ENCODE measurements around the gene FUBP3.

The FUBP3 gene

GRCh38 chr9:130554606-130555005 is 24.8 kb upstream of the FUBP3 start:
- Histone ChIP-seq H3K4me3 (ENCODE audit: low read length) (no peak overlapping the region), H3F3A (ENCODE audit: control insufficient read depth, insufficient read depth) (no peaks in the 10 kb centered on the region), H3K27me3 (ENCODE audit: control insufficient read depth, low read length) (no peaks in the 10 kb centered on the region), H3K9me3 (ENCODE audit: control insufficient read depth, insufficient read depth, low read length) (peaks cover 2% of the 10 kb centered on the region; the same call in 1 of the 2 replicates), H3K4me1 (ENCODE audit: control insufficient read depth, low read length) (no peaks in the 10 kb centered on the region), H3K79me2 (ENCODE audit: control insufficient read depth, low read length) (no peaks in the 10 kb centered on the region), H4K20me1 (ENCODE audit: control insufficient read depth, insufficient read depth, low read depth, low read length) (no peaks in the 10 kb centered on the region), H3K4me2 (ENCODE audit: low read length) (no peak overlapping the region), H3K36me3 (ENCODE audit: control insufficient read depth, low read length) (no peaks in the 10 kb centered on the region), H3K27ac (ENCODE audit: low read depth, low read length) (no peak overlapping the region), H3K9me2 (replicated peaks; ENCODE audit: control insufficient read depth, low read length) (no peaks in the 10 kb centered on the region)
- TF ChIP-seq CTCF (IDR thresholded peaks at IDR 0.05; ENCODE audit: low read depth, low read length, poor library complexity, severe bottlenecking) (no peak), EZH2phosphoT487 (IDR thresholded peaks at IDR 0.05; ENCODE audit: borderline replicate concordance, low read length) (no peak)

DNA sequence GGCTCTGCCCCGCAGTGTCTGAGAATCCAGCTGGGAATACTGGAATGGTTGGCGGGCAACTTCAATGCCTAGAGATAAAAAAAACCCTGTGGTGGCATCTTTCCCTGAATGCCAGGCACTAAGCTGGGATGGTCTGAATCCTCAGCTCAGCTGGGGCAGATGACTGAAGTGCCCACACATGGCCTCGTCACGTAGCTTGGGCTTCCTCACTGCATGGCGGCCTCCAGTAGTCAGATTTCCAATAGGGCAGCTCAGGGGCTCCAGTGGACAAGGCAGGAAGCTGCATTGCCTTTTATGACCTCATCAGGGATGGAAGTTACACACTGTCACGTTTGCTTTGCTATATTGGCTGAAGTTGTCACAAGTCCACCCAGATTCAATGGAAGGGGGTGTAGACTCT is 24.3 kb upstream of the FUBP3 start:
- H3K9me3 ChIP-seq (ENCODE audit: control insufficient read depth, insufficient read depth, low read length) = no peaks in the 10 kb centered on the region
- TF ChIP-seq CTCF (IDR thresholded peaks at IDR 0.05; ENCODE audit: low read depth, low read length, poor library complexity, severe bottlenecking) (no peak), EZH2phosphoT487 (IDR thresholded peaks at IDR 0.05; ENCODE audit: borderline replicate concordance, low read length) (no peak)
- H3K27me3 ChIP-seq (ENCODE audit: control insufficient read depth, low read length) = no peaks in the 10 kb centered on the region
- no peak overlapping the region for H3K27ac ChIP-seq (ENCODE audit: low read depth, low read length)
- no peaks in the 10 kb centered on the region for H3K79me2 ChIP-seq (ENCODE audit: control insufficient read depth, low read length)
- H4K20me1 ChIP-seq (ENCODE audit: control insufficient read depth, insufficient read depth, low read depth, low read length) = no peaks in the 10 kb centered on the region
- no peaks in the 10 kb centered on the region for H3K4me1 ChIP-seq (ENCODE audit: control insufficient read depth, low read length)
- no peak overlapping the region for H3K4me3 ChIP-seq (ENCODE audit: low read length)
- H3K4me2 ChIP-seq (ENCODE audit: low read length) = no peak overlapping the region
- H3K36me3 ChIP-seq (ENCODE audit: control insufficient read depth, low read length) = no peaks in the 10 kb centered on the region
- H3F3A ChIP-seq (ENCODE audit: control insufficient read depth, insufficient read depth) = no peaks in the 10 kb centered on the region
- H3K9me2 ChIP-seq (replicated peaks; ENCODE audit: control insufficient read depth, low read length) = no peaks in the 10 kb centered on the region

DNA sequence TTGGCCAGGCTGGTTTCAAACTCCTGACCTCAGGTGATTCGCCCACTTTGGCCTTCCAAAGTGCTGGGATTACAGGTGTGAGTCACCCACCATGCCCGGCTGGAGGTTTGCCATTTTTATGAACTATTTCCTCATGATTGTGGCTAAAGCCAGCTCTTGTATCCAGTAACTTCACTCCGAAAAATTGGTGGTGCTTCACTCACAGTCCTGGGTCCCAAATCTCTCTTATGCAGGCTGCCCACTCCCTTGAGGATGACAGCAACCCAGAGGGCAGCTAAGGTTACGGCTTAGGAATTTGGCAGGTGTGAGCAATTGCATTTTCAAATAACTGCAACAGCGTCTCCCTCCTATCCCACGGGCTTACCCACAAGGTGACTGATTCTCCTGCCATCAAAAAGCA is 23.4 kb upstream of the FUBP3 start:
- no peaks in the 10 kb centered on the region for H3K79me2 ChIP-seq (ENCODE audit: control insufficient read depth, low read length)
- H3K4me3 ChIP-seq (ENCODE audit: low read length) = no peak overlapping the region
- H3K9me2 ChIP-seq (replicated peaks; ENCODE audit: control insufficient read depth, low read length) = no peaks in the 10 kb centered on the region
- TF ChIP-seq CTCF (IDR thresholded peaks at IDR 0.05; ENCODE audit: low read depth, low read length, poor library complexity, severe bottlenecking) (no peak), EZH2phosphoT487 (IDR thresholded peaks at IDR 0.05; ENCODE audit: borderline replicate concordance, low read length) (no peak)
- no peaks in the 10 kb centered on the region for H3F3A ChIP-seq (ENCODE audit: control insufficient read depth, insufficient read depth)
- H3K36me3 ChIP-seq (ENCODE audit: control insufficient read depth, low read length) = no peaks in the 10 kb centered on the region
- no peaks in the 10 kb centered on the region for H3K9me3 ChIP-seq (ENCODE audit: control insufficient read depth, insufficient read depth, low read length)
- H3K27me3 ChIP-seq (ENCODE audit: control insufficient read depth, low read length) = no peaks in the 10 kb centered on the region
- no peaks in the 10 kb centered on the region for H3K4me1 ChIP-seq (ENCODE audit: control insufficient read depth, low read length)
- no peaks in the 10 kb centered on the region for H4K20me1 ChIP-seq (ENCODE audit: control insufficient read depth, insufficient read depth, low read depth, low read length)
- no peak overlapping the region for H3K4me2 ChIP-seq (ENCODE audit: low read length)
- no peak overlapping the region for H3K27ac ChIP-seq (ENCODE audit: low read depth, low read length)

Measured in DOHH2 (cell line).